GM19023 (cell line): ENCODE results near the gene GGTA1.

Experiments
- ATAC-seq: cut with Tn5 transposase; IDR thresholded peaks from one replicate; pipeline ENCODE4 v1.9.1; 2021; ENCODE audit warnings: mild to moderate bottlenecking, moderate library complexity; ENCODE audit not compliant: unreplicated experiment

GGTA1 gene

DNA sequence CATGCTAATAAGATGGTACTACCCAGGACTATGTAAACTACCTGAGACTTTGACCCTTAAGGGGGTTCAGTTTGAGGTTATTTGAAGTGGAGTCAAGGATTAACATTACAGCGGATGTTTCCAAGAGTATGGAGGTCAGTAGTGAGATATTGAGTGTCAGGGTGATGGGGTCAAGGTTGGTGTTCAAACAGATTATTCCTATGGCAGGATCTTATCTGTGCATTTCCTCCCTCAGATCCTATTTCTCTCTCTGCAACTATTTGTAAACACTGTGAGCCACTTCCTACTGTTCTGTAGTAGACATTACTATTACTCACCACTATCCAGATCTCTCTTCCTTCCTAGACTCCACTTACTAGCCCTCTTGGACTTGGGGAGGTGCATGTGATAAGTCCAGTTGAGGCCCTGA is 75.6 kb downstream of the GGTA1 start:
- no peak for ATAC-seq

DNA sequence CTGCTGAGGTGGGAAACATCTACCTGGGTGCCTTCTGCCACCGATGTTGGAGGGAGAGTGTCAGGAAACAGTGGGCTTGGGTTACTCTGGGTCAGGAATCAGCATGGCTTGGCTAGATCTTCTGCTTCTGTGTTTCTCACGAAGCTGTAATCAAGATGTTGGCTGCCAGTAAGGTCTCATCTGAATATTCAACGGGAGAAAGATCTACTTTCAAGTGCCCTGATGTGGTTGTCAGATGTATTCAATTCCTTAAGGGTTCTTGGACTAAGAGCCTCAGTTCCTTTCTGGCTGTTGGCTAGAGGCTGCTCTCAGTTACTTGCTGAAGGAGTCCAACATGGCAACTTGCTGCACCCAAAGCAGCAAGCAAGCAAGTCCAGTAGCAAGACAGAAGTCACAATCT is 87.7 kb downstream of the GGTA1 start:
- no peak for ATAC-seq

DNA sequence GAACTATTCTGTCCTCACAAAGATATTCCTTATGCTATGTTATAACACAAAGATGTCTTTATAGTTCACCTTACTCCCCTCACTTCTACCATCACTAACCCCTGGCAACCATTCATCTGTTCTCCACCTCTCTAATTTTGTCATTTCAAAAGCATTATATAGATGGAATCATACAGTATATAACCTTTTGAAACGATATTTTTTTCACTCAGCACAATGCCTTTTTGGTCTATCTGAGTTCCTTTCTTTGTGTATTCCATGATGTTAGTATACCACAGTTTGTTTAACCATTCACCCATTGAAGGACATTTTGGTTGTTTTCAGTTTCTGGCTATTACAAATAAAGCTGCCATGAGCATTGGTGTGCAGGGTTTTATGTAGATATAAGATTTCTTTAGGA is 93.7 kb downstream of the GGTA1 start:
- no peak for ATAC-seq
